Midbrain (tissue), 1 donor: ENCODE measurements around the gene YOD1.

Experiments used
- DNase-seq: peaks from one replicate; lab custom pipeline; 2025; lab: John Stamatoyannopoulos, UW

YOD1 gene

GRCh38 chr1:207051191-207051943, at the start of gene YOD1:
Gene YOD1, minus strand, starts transcription at chr1:207051208. Its CDS starts 178 bp downstream, at chr1:207051030.
- DNase-seq = no peak

GRCh38 chr1:207097871-207098324, 46.9 kb upstream of the YOD1 start:
- no peak for DNase-seq

DNA sequence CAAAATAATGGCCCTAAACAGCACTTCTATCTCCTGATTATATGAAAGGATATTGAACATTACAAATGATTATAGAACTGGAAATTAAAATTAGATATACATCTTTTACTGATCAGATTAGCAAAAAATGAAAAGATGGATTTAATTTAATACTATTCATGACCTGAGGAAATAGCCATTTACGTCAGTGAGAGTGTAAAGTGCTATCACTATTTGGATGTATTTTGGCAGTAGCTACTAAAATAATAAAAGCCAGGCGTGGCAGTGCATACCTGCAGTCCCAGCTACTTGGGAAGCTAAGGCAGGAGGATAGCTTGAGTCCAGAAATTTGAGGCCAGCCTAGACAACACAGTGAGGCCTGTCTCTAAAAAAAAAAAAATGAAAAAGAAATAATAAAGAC, 42.9 kb upstream of the YOD1 start:
- no peak for DNase-seq

GRCh38 chr1:207091200-207091908, 40.3 kb upstream of the YOD1 start:
- no peak for DNase-seq

GRCh38 chr1:207089627-207090355, 38.8 kb upstream of the YOD1 start:
- no peak for DNase-seq

- no peak for DNase-seq
Observed at GRCh38 chr1:207088701-207089626, 38.0 kb upstream of the YOD1 start, which contains the start of gene C4BPB. Gene C4BPB, plus strand, starts transcription at chr1:207088860. Its CDS starts 672 bp downstream, at chr1:207089532.

GRCh38 chr1:207088161-207088560, 37.2 kb upstream of the YOD1 start:
- no peak for DNase-seq

GRCh38 chr1:207085887-207086286, 34.9 kb upstream of the YOD1 start:
- DNase-seq = no peak

DNA sequence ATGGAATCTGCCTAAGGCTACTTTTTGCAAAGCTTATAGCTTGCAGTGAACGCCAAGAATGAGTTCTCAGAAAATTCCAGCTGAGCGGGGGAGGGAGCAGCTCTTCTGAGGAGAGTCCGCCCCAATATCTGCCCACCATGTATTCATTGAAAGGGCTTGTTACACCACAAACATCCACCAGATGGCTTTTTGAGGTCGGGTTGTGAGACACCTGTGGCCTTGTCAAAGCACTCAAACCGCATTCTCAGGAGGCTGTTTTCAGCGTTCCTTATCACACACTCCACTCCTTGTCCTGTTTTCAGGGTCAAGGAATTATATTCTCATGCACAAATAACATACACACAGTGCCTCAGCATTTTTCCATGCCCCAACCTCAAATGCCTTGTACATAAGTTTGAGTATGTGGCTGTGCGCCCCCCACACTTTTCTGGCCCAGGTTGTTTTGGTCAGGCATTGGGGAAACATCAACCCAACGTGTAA, 33.7 kb upstream of the YOD1 start:
- DNase-seq = peak; percentile 31

GRCh38 chr1:207084232-207084631, 33.2 kb upstream of the YOD1 start:
- DNase-seq = no peak

- no peak for DNase-seq
Observed at GRCh38 chr1:207081806-207082205, 30.8 kb upstream of the YOD1 start.

DNA sequence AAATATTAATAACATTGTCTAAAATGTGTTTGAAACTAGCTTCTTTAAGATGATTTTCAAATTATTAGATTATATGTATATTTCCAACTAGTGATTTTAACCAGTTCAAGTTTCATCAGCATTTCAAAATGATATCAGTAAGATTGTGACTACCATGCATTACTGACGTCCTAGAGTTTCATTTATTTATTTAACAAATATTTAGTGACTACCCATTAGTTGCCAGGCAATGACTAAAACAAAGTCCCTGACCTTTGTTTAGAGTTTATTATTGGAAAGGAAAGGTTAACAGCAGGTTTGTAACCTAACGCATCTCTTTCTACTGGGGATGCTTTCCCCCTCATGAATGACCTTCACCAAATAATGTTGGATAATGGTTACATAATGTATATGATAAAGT, 30.1 kb upstream of the YOD1 start:
- DNase-seq = no peak

DNA sequence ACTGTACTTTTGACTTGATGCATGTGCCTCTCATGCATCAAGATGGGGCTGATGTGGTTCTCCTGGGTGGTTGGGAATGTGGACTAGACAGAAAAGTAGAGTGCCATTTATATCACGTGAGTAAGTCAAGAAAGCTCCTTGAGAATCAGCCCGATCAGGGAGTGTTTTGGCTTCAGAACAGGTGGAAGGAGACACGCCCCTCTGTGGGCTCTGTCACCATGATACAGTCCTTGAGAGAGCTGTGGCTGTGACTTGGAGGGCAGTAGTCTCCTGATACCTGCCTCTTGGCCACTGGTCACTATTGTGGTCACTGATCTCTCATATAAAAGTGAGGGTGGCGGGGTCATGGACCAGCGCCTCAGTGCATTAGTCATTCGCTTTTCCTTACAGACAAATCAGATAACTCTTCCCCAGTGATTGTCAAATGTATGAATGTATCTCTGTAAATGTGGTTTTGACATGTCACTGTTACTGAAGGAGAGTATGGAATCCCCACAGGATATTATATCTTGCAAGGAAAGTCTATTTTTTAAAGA, 28.8 kb upstream of the YOD1 start:
- DNase-seq = no peak

GRCh38 chr1:207078578-207079132, 27.6 kb upstream of the YOD1 start:
- no peak for DNase-seq

- DNase-seq = peak; percentile 81
Observed at GRCh38 chr1:207077470-207078377, 26.7 kb upstream of the YOD1 start.

DNA sequence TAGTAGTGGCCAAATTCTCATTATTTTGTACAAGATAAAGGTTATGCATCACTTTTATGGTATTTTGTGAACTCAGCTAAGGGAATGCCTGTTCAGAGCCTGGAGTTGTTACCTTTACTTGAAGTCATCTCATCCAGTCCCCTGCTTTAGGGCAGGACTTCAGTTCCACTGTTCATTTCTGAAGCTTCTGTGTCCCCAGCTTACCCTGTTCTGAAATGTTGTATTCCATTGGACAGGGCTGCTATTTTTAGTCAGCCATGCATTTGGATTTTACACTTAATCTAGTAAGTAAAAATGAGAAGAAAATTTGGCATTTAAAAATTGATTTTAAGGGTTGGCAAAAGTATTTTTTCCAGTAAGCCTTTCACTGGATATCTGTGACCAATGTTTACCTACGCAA, 26.0 kb upstream of the YOD1 start:
- DNase-seq = no peak

- no peak for DNase-seq
Observed at GRCh38 chr1:207076181-207076955, 25.4 kb upstream of the YOD1 start.

- DNase-seq = no peak
Observed at GRCh38 chr1:207073906-207074820, 23.2 kb upstream of the YOD1 start.
